Bronchial epithelial cell (primary cell): ENCODE data around the gene SLC41A2. TPM values are rescaled to one million over a fixed set of nuclear protein-coding genes. Genes with fewer than 3 reads are reported as not detected.

Experiments
- DNase-seq: peaks from one replicate; pipeline ENCODE4 v3.0.0-alpha.2; 2010; ENCODE audit warnings: low read depth
- FAIRE-seq: peaks from 2 replicates; lab custom pipeline; 2011; peaks lifted over from hg19 to GRCh38; lab: Jason Lieb, UNC
- H3K27me3 ChIP-seq: 2 replicates; pipeline ENCODE4 v1.5.1; 2011; ENCODE audit warnings: low read length; ENCODE audit not compliant: control insufficient read depth, insufficient read depth
- H3K36me3 ChIP-seq: 2 replicates; pipeline ENCODE4 v1.5.1; 2011; ENCODE audit warnings: low read length; ENCODE audit not compliant: control insufficient read depth, insufficient read depth
- H3K4me3 ChIP-seq: 2 replicates; pipeline ENCODE4 v1.5.1; 2011; ENCODE audit warnings: mild to moderate bottlenecking, low read depth, low read length, control low read depth
- CTCF ChIP-seq: IDR thresholded peaks from 2 replicates; pipeline ENCODE4 v1.5.1; 2011; ENCODE audit warnings: mild to moderate bottlenecking, moderate library complexity, low read length, control low read depth, inconsistent platforms; ENCODE audit not compliant: insufficient read depth, severe bottlenecking
- total RNA-seq: library from RNA; depleted of rRNA; stranded (reverse); fragments of >200 nt; gene quantifications from 2 replicates; pipeline ENCODE4 v1.2.1, GENCODE V29; 2014

The SLC41A2 gene
- total RNA-seq, 1 donor from 2014 or later = 2.4 TPM

GRCh38 chr12:104959335-104959841, 1.3 kb upstream of the SLC41A2 start:
- FAIRE-seq = no peak
- TF ChIP-seq CTCF = no peak
- no peaks in the 10 kb centered on the region for H3K27me3 ChIP-seq
- H3K4me3 ChIP-seq = no peak overlapping the region
- DNase-seq = peak; percentile 42
- no peaks in the 10 kb centered on the region for H3K36me3 ChIP-seq

GRCh38 chr12:104958805-104959334, 780 bp upstream of the SLC41A2 start:
- FAIRE-seq (no peak), DNase-seq (no peak)
- H3K4me3 ChIP-seq = peak overlapping the region; percentile 60
- peak; percentile 39 for TF ChIP-seq CTCF
- H3K36me3 ChIP-seq = no peaks in the 10 kb centered on the region
- no peaks in the 10 kb centered on the region for H3K27me3 ChIP-seq

GRCh38 chr12:104957719-104958000, 430 bp downstream of the SLC41A2 start:
- no peak for TF ChIP-seq CTCF
- peak overlapping the region; percentile 60 for H3K4me3 ChIP-seq
- FAIRE-seq (no peak), DNase-seq (no peak)
- H3K36me3 ChIP-seq = no peaks in the 10 kb centered on the region
- no peaks in the 10 kb centered on the region for H3K27me3 ChIP-seq

GRCh38 chr12:104956870-104957718, 996 bp downstream of the SLC41A2 start:
- TF ChIP-seq CTCF = no peak
- DNase-seq = no peak
- Histone ChIP-seq H3K36me3 (no peaks in the 10 kb centered on the region), H3K4me3 (peak overlapping the region; percentile 60), H3K27me3 (no peaks in the 10 kb centered on the region)
- FAIRE-seq = no peak

- Histone ChIP-seq H3K27me3 (no peaks in the 10 kb centered on the region), H3K36me3 (no peaks in the 10 kb centered on the region), H3K4me3 (no peak overlapping the region)
- FAIRE-seq = no peak
- no peak for DNase-seq
- no peak for TF ChIP-seq CTCF
Observed at GRCh38 chr12:104955703-104956102, 2.4 kb downstream of the SLC41A2 start.
